K562 (cell line): Measurements from ENCODE around the gene ZNF805. TPM values are rescaled to one million over a fixed set of nuclear protein-coding genes. Genes with fewer than 3 reads are reported as not detected.
A peak's percentile ranks its signal among the peaks of the same experiment; 100 is the strongest.

Experiments used
- ATAC-seq: fragments of 200-7000 bp; cut with Tn5 transposase; 3 replicates; pipeline ENCODE4 v1.9.1; 2020; ENCODE audit warnings: moderate library complexity
- BruUV-seq: library from RNA; stranded (reverse); fragments of 400-500 nt; replicated peaks from 2 replicates; lab custom pipeline; 2021; lab: Mats Ljungman, UMichigan
- CTCF ChIA-PET: fragments of 300-600 bp; formaldehyde crosslinking; extraction: SDS; loops from one replicate; lab custom pipeline; 2021; ENCODE audit warnings: low intra/inter-chr PET ratio; lab: Yijun Ruan, JAX
- POLR2A ChIA-PET: fragments of 300-600, 350-650 bp; sonication (Branson Sonifier 250); formaldehyde crosslinking; extraction: SDS; loops from one replicate; lab custom pipeline; 2021; ENCODE audit warnings: antibody characterized with exemption, inconsistent platforms; lab: Yijun Ruan, JAX
- DNase-seq, 4 experiments: peaks; one replicate each; pipeline versions ENCODE4 v3.0.0 to v3.0.0-alpha.2; 2011 to 2018; ENCODE audit warnings: low spot score in 3 of 4, mixed read lengths in 3 of 4; ENCODE audit errors: extremely low read depth in 1 of 4
- FAIRE-seq: peaks from 2 replicates; lab custom pipeline; 2011; peaks lifted over from hg19 to GRCh38; lab: Jason Lieb, UNC
- H2AFZ ChIP-seq: 2 replicates; pipeline ENCODE4 v1.6.0; 2011; ENCODE audit warnings: low read depth, low read length, control low read depth, inconsistent platforms
- H3K27ac ChIP-seq: fragments of 200-600 bp; 3 replicates; pipeline ENCODE4 v1.8.0; 2011; ENCODE audit warnings: low read depth, mild to moderate bottlenecking, control low read depth, inconsistent platforms, low read length, moderate library complexity, mixed read lengths; ENCODE audit errors: extremely low read depth
- H3K27me3 ChIP-seq, 2 experiments: fragments of 300-600 bp in 1 of 2; 2 replicates in 1 of 2; 3 replicates in 1 of 2; pipeline versions ENCODE4 v1.6.0 to v1.8.0; 2011; ENCODE audit warnings: inconsistent platforms in 2 of 2, low read length in 2 of 2, mild to moderate bottlenecking in 1 of 2, mixed read lengths in 1 of 2, moderate library complexity in 1 of 2; ENCODE audit not compliant: control insufficient read depth in 2 of 2, insufficient read depth in 2 of 2
- H3K36me3 ChIP-seq: fragments of 300-600 bp; 3 replicates; pipeline ENCODE4 v1.8.0; 2011; ENCODE audit warnings: mild to moderate bottlenecking, low read length, inconsistent platforms; ENCODE audit not compliant: control insufficient read depth, insufficient read depth
- H3K4me1 ChIP-seq, 2 experiments: fragments of 200-600 bp in 1 of 2; replicated peaks in 1 of 2; 2 replicates in 1 of 2; 3 replicates in 1 of 2; pipeline versions ENCODE4 v1.5.1 to v1.8.0; 2011; ENCODE audit warnings: inconsistent platforms in 2 of 2, low read length in 2 of 2, mild to moderate bottlenecking in 1 of 2, mixed read lengths in 1 of 2, moderate library complexity in 1 of 2; ENCODE audit not compliant: control insufficient read depth in 2 of 2, insufficient read depth in 2 of 2
- H3K4me2 ChIP-seq: 2 replicates; pipeline ENCODE4 v1.6.1; 2011; ENCODE audit warnings: low read length, control low read depth, inconsistent platforms, mixed read lengths; ENCODE audit not compliant: insufficient read depth
- H3K4me3 ChIP-seq: fragments of 200-600 bp; sonication (generic), shearing (Covaris generic); 2 replicates; pipeline ENCODE4 v1.5.1; 2016; ENCODE audit warnings: control low read depth, inconsistent platforms
- H3K79me2 ChIP-seq: fragments of 200-600 bp; 3 replicates; pipeline ENCODE4 v1.8.0; 2011; ENCODE audit warnings: low read length, inconsistent platforms; ENCODE audit not compliant: control insufficient read depth, insufficient read depth
- H3K9ac ChIP-seq, 2 experiments: 2 replicates each; pipeline versions ENCODE4 v1.6.0 to v1.6.1; 2011; ENCODE audit warnings: low read depth in 2 of 2, low read length in 2 of 2, control low read depth in 1 of 2, inconsistent platforms in 1 of 2, mild to moderate bottlenecking in 1 of 2, mixed read lengths in 1 of 2; ENCODE audit not compliant: insufficient read depth in 1 of 2
- H3K9me1 ChIP-seq: one replicate; pipeline ENCODE4 v1.6.0; 2011; ENCODE audit warnings: inconsistent platforms, mild to moderate bottlenecking, low read length, moderate library complexity; ENCODE audit not compliant: control insufficient read depth, insufficient read depth
- H3K9me3 ChIP-seq: replicated peaks from 2 replicates; pipeline ENCODE4 v1.5.1; 2011; ENCODE audit warnings: low read depth, low read length, inconsistent platforms; ENCODE audit not compliant: control insufficient read depth, insufficient read depth
- H4K20me1 ChIP-seq: replicated peaks from 2 replicates; pipeline ENCODE4 v1.6.1; 2011; ENCODE audit warnings: low read length, inconsistent platforms, mixed read lengths; ENCODE audit not compliant: control insufficient read depth, insufficient read depth
- DACH1 ChIP-seq: fragments of 450-650 bp; IDR thresholded peaks from 2 replicates; pipeline ENCODE4 v1.6.1; 2018; ENCODE audit not compliant: partially characterized antibody
- FOSL1 ChIP-seq: fragments of 200-800 bp; sonication (Bioruptor generic); conservative IDR thresholded peaks from 2 replicates; pipeline ENCODE4 v1.6.1; 2016; ENCODE audit warnings: missing genetic modification characterization, missing compliant biosample characterization
- NFIC ChIP-seq: fragments of 450-650 bp; IDR thresholded peaks from 2 replicates; pipeline ENCODE4 v1.6.1; 2017; ENCODE audit warnings: mild to moderate bottlenecking, inconsistent platforms
- ZKSCAN8 ChIP-seq: fragments of 200-800 bp; sonication (Bioruptor generic); IDR thresholded peaks from 2 replicates; pipeline ENCODE4 v1.6.1; 2016; ENCODE audit warnings: missing genetic modification characterization, missing compliant biosample characterization
- ZNF384 ChIP-seq: IDR thresholded peaks from 2 replicates; pipeline ENCODE4 v1.6.1; 2012; ENCODE audit warnings: low read depth, low read length, improper control_type of control experiment
- ZNF407 ChIP-seq: fragments of 450-650 bp; IDR thresholded peaks from 2 replicates; pipeline ENCODE4 v1.6.1; 2016; ENCODE audit warnings: low read depth
- WGBS: fragments of 100-300 bp; shearing (Covaris generic); methylation state at CpG from one replicate; pipeline ENCODE4 v1.1.6; 2016; ENCODE audit warnings: low coverage, mixed read lengths; ENCODE audit not compliant: insufficient coverage; ENCODE audit errors: missing lambda C conversion rate; 5-methylcytosine and 5-hydroxymethylcytosine counted together
- in situ Hi-C: fragments of 300-500 bp; cut with MboI; formaldehyde crosslinking; loops from 4 replicates; pipeline ENCODE4 v1.15.0; 2018; ENCODE audit warnings: inconsistent platforms, mixed read lengths
- intact Hi-C: fragments of 100-400 bp; cut with micrococcal nuclease; formaldehyde crosslinking; loops from 2 replicates; pipeline ENCODE4 v1.14.2; 2022
- polyA plus RNA-seq, 8 experiments: library from polyadenylated mRNA; depleted of rRNA in 4 of 8; stranded (reverse) in 5 of 8; unstranded in 3 of 8; fragments of >200 nt; fragmentation: Nextera tagmentation in 2 of 8; fragmentation: Illumina TruSeq in 1 of 8; extraction: Ambion mirVana in 2 of 8; extraction: Trizol in 1 of 8; gene quantifications; 2 replicates each; pipeline versions ENCODE4 v1.2.1 to v1.2.3, GENCODE V29; 2011 to 2014; ENCODE audit warnings: inconsistent platforms in 1 of 8, missing spikeins in 1 of 8
- total RNA-seq, 7 experiments: library from RNA; depleted of rRNA in 6 of 7; stranded (reverse); fragments of >200 nt in 6 of 7; fragmentation: Illumina TruSeq in 2 of 7; extraction: Trizol in 2 of 7; gene quantifications; 2 replicates each; pipeline versions ENCODE4 v1.2.1 to v1.2.3, GENCODE V29; 2011 to 2021; ENCODE audit warnings: low replicate concordance in 1 of 7
- TF ChIP-seq, protein P1 (sequence below), 2 experiments: fragments of 450-650 bp in 1 of 2; sonication (generic) in 1 of 2; formaldehyde crosslinking in 1 of 2; IDR thresholded peaks in 1 of 2; conservative IDR thresholded peaks in 1 of 2; 2 replicates each; pipeline versions ENCODE4 v1.6.1 to v1.8.1; 2016 to 2023; ENCODE audit warnings: mild to moderate bottlenecking in 2 of 2, moderate library complexity in 2 of 2, inconsistent platforms in 1 of 2, missing genetic modification reagents in 1 of 2

Gene ZNF805
- total and polyA plus RNA-seq, 9 of the 15 experiments (the other 6 are each of a cell fraction or from before 2014, with no cell fraction given): 0.32 to 6.7 (median 3.9) TPM

DNA sequence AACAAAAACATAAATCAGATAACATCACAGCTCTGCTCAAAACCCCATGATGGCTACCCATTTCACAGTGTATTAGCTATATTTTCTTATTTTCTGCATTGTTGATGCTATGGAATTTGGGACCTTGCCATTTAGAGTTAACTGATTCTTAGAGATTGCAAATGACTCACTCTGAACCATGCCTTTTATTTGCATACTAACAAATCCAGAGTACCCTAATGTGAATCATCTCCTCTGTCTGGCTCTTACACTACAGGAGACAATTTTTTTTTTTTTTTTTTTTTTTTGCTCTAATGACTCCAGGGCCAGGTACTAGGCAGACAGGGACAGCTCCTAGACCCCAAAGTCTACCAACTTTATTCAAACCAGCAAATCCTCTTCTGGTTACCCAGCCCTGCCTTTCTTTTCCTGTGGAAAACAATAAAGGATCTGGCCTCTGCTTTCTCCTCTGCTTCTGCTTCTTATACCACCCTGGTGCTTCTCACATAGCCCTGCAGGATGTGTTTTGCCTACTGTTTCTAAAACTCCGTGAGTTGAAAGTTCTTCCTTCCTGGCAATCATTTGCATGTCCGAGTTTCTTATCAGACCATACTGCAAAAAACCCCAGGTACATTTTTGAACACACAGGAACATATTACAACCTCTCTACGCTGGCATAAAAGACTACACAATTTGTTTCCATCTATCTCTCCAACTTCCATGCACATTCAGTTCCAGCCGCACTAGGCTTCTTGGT is 29.3 kb downstream of the ZNF805 start:
- in situ Hi-C loops (no loop called here), intact Hi-C loops (no loop called here)
- FAIRE-seq (no peak), DNase-seq (peak in 1 of 4 experiments; percentile 12), ATAC-seq (no peak)
- CTCF ChIA-PET: no interaction called here
- no peak overlapping the region for H3K27ac ChIP-seq
- BruUV-seq: no TSS peak
- no peaks in the 10 kb centered on the region for H3K9me3 ChIP-seq
- H3K4me1 ChIP-seq: no peaks in the 10 kb centered on the region; a peak in 1 of 5 replicates
- H3K36me3 ChIP-seq: no peaks in the 10 kb centered on the region
- H3K9me1 ChIP-seq: no peaks in the 10 kb centered on the region
- H3K27me3 ChIP-seq: no peaks in the 10 kb centered on the region
- no peak overlapping the region for H3K4me3 ChIP-seq
- H4K20me1 ChIP-seq: no peaks in the 10 kb centered on the region
- POLR2A ChIA-PET: no interaction called here
- H3K4me2 ChIP-seq: no peak overlapping the region
- no peaks in the 10 kb centered on the region for H3K79me2 ChIP-seq
- no peak overlapping the region for H3K9ac ChIP-seq
- TF ChIP-seq FOSL1: peak; percentile 63
- TF ChIP-seq ZNF407: no peak
- TF ChIP-seq ZNF384: 0 out of 2 replicates have a peak, but pooled peaks have one; percentile 37
- no peak for TF ChIP-seq DACH1
- TF ChIP-seq, protein P1, sequence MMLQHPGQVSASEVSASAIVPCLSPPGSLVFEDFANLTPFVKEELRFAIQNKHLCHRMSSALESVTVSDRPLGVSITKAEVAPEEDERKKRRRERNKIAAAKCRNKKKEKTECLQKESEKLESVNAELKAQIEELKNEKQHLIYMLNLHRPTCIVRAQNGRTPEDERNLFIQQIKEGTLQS (IDR thresholded peaks at IDR 0.05): peak; percentile 29
- TF ChIP-seq, protein P1 (CRISPR knock-in tag; conservative IDR thresholded peaks at IDR 0.05): no peak
- TF ChIP-seq ZKSCAN8 (CRISPR knock-in tag): no peak
- TF ChIP-seq NFIC: 0 out of 2 replicates have a peak, but pooled peaks have one; percentile 28
- WGBS: 34% methylated on average over 4 of the region's 4 CpGs
- no peak overlapping the region for H2AFZ ChIP-seq
